GM12878 (cell line): ENCODE measurements around the gene GSC2. TPM values are rescaled to one million over a fixed set of nuclear protein-coding genes. Genes with fewer than 3 reads are reported as not detected.
A peak's percentile ranks its signal among the peaks of the same experiment; 100 is the strongest.

ENCODE experiments used
- BHLHE40 ChIP-seq, 2 experiments: fragments of 450-650 bp in 1 of 2; IDR thresholded peaks; 2 replicates each; pipeline ENCODE4 v1.6.1; 2011 to 2017; ENCODE audit warnings: low read depth in 2 of 2, borderline replicate concordance in 1 of 2, improper control_type of control experiment in 1 of 2, low read length in 1 of 2, mild to moderate bottlenecking in 1 of 2
- CHD4 ChIP-seq: fragments of 200-600 bp; sonication (generic); IDR thresholded peaks from 2 replicates; pipeline ENCODE4 v1.6.1; 2016; ENCODE audit warnings: mild to moderate bottlenecking
- DPF2 ChIP-seq: fragments of 450-650 bp; IDR thresholded peaks from 2 replicates; pipeline ENCODE4 v1.6.1; 2017; ENCODE audit warnings: mild to moderate bottlenecking
- ESRRA ChIP-seq: IDR thresholded peaks from 2 replicates; pipeline ENCODE4 v1.6.1; 2012; ENCODE audit warnings: mild to moderate bottlenecking, low read length, improper control_type of control experiment
- ETV6 ChIP-seq, 2 experiments: fragments of 450-650 bp in 1 of 2; IDR thresholded peaks in 1 of 2; conservative IDR thresholded peaks in 1 of 2; 2 replicates each; pipeline ENCODE4 v1.6.1; 2014; ENCODE audit warnings: antibody characterized with exemption in 1 of 2, borderline replicate concordance in 1 of 2, low read depth in 1 of 2, mild to moderate bottlenecking in 1 of 2, moderate library complexity in 1 of 2
- FOXK2 ChIP-seq: fragments of 450-650 bp; IDR thresholded peaks from 2 replicates; pipeline ENCODE4 v1.6.1; 2017; ENCODE audit warnings: mild to moderate bottlenecking, moderate library complexity
- FOXM1 ChIP-seq: IDR thresholded peaks from 2 replicates; pipeline ENCODE4 v1.6.1; 2012; ENCODE audit warnings: low read depth, mild to moderate bottlenecking, inconsistent platforms, low read length, moderate library complexity
- LARP7 ChIP-seq: fragments of 450-650 bp; IDR thresholded peaks from 2 replicates; pipeline ENCODE4 v1.6.1; 2017; ENCODE audit warnings: mild to moderate bottlenecking
- MXI1 ChIP-seq: fragments of 150-350 bp; IDR thresholded peaks from 2 replicates; pipeline ENCODE4 v1.6.1; 2011; ENCODE audit warnings: low read depth, mild to moderate bottlenecking, inconsistent platforms, low read length, improper control_type of control experiment
- NFIC ChIP-seq: IDR thresholded peaks from 2 replicates; pipeline ENCODE4 v1.6.1; 2012; ENCODE audit warnings: low read depth, mild to moderate bottlenecking, inconsistent platforms, low read length, moderate library complexity
- PBX3 ChIP-seq: IDR thresholded peaks from 2 replicates; pipeline ENCODE4 v1.6.1; 2011; ENCODE audit warnings: mild to moderate bottlenecking, low read depth, low read length, moderate library complexity; ENCODE audit not compliant: insufficient replicate concordance
- POLR2A ChIP-seq: IDR thresholded peaks from 2 replicates; pipeline ENCODE4 v1.6.1; 2011; ENCODE audit warnings: low read depth, mild to moderate bottlenecking, low read length
- POLR2AphosphoS2 ChIP-seq: IDR thresholded peaks from 2 replicates; pipeline ENCODE4 v1.6.1; 2011; ENCODE audit warnings: low read depth, mild to moderate bottlenecking, low read length, improper control_type of control experiment, moderate library complexity
- SMAD5 ChIP-seq: IDR thresholded peaks from 2 replicates; pipeline ENCODE4 v1.6.1; 2016; ENCODE audit warnings: antibody characterized with exemption, low read depth
- SMARCA5 ChIP-seq: fragments of 450-650 bp; IDR thresholded peaks from 2 replicates; pipeline ENCODE4 v1.6.1; 2017; ENCODE audit warnings: mild to moderate bottlenecking
- STAT3 ChIP-seq: IDR thresholded peaks from 2 replicates; pipeline ENCODE4 v1.6.1; 2011; ENCODE audit warnings: low read depth, low read length, improper control_type of control experiment
- TAF1 ChIP-seq: IDR thresholded peaks from 2 replicates; pipeline ENCODE4 v1.6.1; 2011; ENCODE audit warnings: mild to moderate bottlenecking, low read depth, low read length, borderline replicate concordance
- TCF3 ChIP-seq: IDR thresholded peaks from 2 replicates; pipeline ENCODE4 v1.6.1; 2012; ENCODE audit warnings: low read depth, mild to moderate bottlenecking, low read length, borderline replicate concordance; ENCODE audit not compliant: insufficient read depth
- TCF7 ChIP-seq: IDR thresholded peaks from 2 replicates; pipeline ENCODE4 v1.6.1; 2014; ENCODE audit warnings: antibody characterized with exemption, borderline replicate concordance
- ZNF207 ChIP-seq: fragments of 450-650 bp; IDR thresholded peaks from 2 replicates; pipeline ENCODE4 v1.6.1; 2014; ENCODE audit warnings: antibody characterized with exemption, mild to moderate bottlenecking, borderline replicate concordance
- ZNF217 ChIP-seq: fragments of 450-650 bp; IDR thresholded peaks from 2 replicates; pipeline ENCODE4 v1.6.1; 2017; ENCODE audit warnings: antibody characterized with exemption, mild to moderate bottlenecking
- ZNF274 ChIP-seq: IDR thresholded peaks from one replicate; pipeline ENCODE4 v1.8.0; 2011; ENCODE audit not compliant: insufficient read length, insufficient read depth
- ZNF384 ChIP-seq: IDR thresholded peaks from 2 replicates; pipeline ENCODE4 v1.6.1; 2012; ENCODE audit warnings: low read depth, mild to moderate bottlenecking, low read length, improper control_type of control experiment, borderline replicate concordance
- polyA plus RNA-seq, 11 experiments: library from polyadenylated mRNA; depleted of rRNA in 4 of 11; unstranded in 6 of 11; stranded (reverse) in 5 of 11; fragments of >200 nt; fragmentation: Nextera tagmentation in 4 of 11; fragmentation: Illumina TruSeq in 1 of 11; extraction: Ambion mirVana in 4 of 11; extraction: Trizol in 1 of 11; gene quantifications; 1 replicate in 1 of 11; 2 replicates in 10 of 11; pipeline versions ENCODE4 v1.2.1 to v1.2.3, GENCODE V29; 2011 to 2016; ENCODE audit warnings: inconsistent platforms in 2 of 11, missing spikeins in 2 of 11, low read depth in 1 of 11
- total RNA-seq, 4 experiments: library from RNA; depleted of rRNA in 3 of 4; stranded (reverse); fragments of >200 nt in 3 of 4; fragmentation: Illumina TruSeq in 1 of 4; extraction: Trizol in 1 of 4; gene quantifications; 2 replicates each; pipeline versions ENCODE4 v1.2.1 to v1.2.3, GENCODE V29; 2013 to 2021
- TF ChIP-seq, protein P1 (sequence below): fragments of 450-650 bp; IDR thresholded peaks from 2 replicates; pipeline ENCODE4 v1.6.1; 2016; ENCODE audit warnings: mild to moderate bottlenecking
- TF ChIP-seq, protein P2 (sequence below): IDR thresholded peaks from 2 replicates; pipeline ENCODE4 v1.6.1; 2011; ENCODE audit warnings: borderline replicate concordance, low read depth, mild to moderate bottlenecking, moderate library complexity, mixed read lengths, low read length; ENCODE audit not compliant: insufficient read depth; ENCODE audit errors: extremely low read length
- TF ChIP-seq, protein P3 (sequence below): fragments of 450-650 bp; IDR thresholded peaks from 2 replicates; pipeline ENCODE4 v1.6.1; 2017; ENCODE audit warnings: low read depth, mild to moderate bottlenecking, moderate library complexity

GSC2 gene
- total and polyA plus RNA-seq, 10 of the 15 experiments (the other 5 are each of a cell fraction or from before 2014, with no cell fraction given): not detected

DNA sequence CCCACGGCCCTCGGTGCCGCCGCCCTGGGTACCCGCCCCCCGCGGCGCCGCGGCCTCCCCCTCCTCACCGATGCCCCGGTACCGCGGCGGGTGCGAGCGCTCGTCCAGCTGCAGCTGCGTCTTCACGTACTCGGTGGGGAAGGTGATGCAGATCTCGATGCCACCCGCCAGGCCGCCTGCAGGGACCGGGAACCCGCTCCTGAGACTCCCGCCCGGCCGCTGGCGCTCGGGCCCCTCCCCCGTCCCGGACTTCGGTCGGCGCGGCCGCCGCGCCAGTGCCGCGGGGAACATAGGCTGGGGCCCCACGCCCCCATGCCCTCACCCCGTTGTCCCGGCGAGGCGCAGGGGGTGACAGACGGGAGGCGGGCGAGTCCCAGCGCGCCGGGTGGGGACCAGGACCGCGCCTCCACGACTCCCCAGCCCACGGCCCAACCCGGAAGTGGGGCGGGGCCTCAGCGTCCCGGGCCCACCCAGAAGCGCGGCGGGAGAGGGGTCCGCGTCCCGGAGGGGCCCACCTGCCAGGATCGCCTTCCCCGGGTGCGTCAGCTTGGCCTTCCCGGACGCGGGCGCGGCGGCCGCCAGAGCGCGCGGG, 28.1 kb upstream of the GSC2 start (continued):
- TF ChIP-seq PBX3 (no peak), MXI1 (no peak), FOXK2 (no peak), ESRRA (no peak), BHLHE40 (IDR thresholded peaks at IDR 0.05; ENCODE audit: borderline replicate concordance in 1 of 2, low read depth in 2 of 2, low read length in 1 of 2) (no peak), CHD4 (no peak), DPF2 (peak; percentile 37; the same call in 1 of the 2 replicates), ZNF274 (no peak), LARP7 (peak; percentile 63), ETV6 (conservative IDR thresholded peaks at IDR 0.05 in 1 of 2, IDR thresholded peaks at IDR 0.05 in 1 of 2; ENCODE audit: borderline replicate concordance in 1 of 2, low read depth in 1 of 2) (no peak), FOXM1 (no peak), STAT3 (no peak), TAF1 (peak; percentile 11; the same call in 1 of the 2 replicates), TCF7 (no peak), ZNF217 (no peak), TCF3 (0 out of 2 replicates have a peak, but pooled peaks have one; percentile 11), POLR2A (peak; percentile 58), ZNF207 (no peak), ZNF384 (no peak), POLR2AphosphoS2 (0 out of 2 replicates have a peak, but pooled peaks have one; percentile 11), SMAD5 (no peak), NFIC (no peak), SMARCA5 (peak; percentile 68; the same call in 1 of the 2 replicates)
- TF ChIP-seq, protein P1, sequence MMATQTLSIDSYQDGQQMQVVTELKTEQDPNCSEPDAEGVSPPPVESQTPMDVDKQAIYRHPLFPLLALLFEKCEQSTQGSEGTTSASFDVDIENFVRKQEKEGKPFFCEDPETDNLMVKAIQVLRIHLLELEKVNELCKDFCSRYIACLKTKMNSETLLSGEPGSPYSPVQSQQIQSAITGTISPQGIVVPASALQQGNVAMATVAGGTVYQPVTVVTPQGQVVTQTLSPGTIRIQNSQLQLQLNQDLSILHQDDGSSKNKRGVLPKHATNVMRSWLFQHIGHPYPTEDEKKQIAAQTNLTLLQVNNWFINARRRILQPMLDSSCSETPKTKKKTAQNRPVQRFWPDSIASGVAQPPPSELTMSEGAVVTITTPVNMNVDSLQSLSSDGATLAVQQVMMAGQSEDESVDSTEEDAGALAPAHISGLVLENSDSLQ: 0 out of 2 replicates have a peak, but pooled peaks have one; percentile 2
- TF ChIP-seq, protein P2, sequence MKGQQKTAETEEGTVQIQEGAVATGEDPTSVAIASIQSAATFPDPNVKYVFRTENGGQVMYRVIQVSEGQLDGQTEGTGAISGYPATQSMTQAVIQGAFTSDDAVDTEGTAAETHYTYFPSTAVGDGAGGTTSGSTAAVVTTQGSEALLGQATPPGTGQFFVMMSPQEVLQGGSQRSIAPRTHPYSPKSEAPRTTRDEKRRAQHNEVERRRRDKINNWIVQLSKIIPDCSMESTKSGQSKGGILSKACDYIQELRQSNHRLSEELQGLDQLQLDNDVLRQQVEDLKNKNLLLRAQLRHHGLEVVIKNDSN: no peak
- TF ChIP-seq, protein P3, sequence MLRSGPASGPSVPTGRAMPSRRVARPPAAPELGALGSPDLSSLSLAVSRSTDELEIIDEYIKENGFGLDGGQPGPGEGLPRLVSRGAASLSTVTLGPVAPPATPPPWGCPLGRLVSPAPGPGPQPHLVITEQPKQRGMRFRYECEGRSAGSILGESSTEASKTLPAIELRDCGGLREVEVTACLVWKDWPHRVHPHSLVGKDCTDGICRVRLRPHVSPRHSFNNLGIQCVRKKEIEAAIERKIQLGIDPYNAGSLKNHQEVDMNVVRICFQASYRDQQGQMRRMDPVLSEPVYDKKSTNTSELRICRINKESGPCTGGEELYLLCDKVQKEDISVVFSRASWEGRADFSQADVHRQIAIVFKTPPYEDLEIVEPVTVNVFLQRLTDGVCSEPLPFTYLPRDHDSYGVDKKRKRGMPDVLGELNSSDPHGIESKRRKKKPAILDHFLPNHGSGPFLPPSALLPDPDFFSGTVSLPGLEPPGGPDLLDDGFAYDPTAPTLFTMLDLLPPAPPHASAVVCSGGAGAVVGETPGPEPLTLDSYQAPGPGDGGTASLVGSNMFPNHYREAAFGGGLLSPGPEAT: no peak
